ENCODE measurements around the gene PRMT1. TPM values are rescaled to one million over a fixed set of nuclear protein-coding genes. Genes with fewer than 3 reads are reported as not detected.
A peak's percentile ranks its signal among the peaks of the same experiment; 100 is the strongest.

Gene PRMT1
- total and polyA plus RNA-seq, 9 of the 15 experiments (the other 6 are each of a cell fraction or from before 2014, with no cell fraction given) = 13.3 to 464 (median 326) TPM

DNA sequence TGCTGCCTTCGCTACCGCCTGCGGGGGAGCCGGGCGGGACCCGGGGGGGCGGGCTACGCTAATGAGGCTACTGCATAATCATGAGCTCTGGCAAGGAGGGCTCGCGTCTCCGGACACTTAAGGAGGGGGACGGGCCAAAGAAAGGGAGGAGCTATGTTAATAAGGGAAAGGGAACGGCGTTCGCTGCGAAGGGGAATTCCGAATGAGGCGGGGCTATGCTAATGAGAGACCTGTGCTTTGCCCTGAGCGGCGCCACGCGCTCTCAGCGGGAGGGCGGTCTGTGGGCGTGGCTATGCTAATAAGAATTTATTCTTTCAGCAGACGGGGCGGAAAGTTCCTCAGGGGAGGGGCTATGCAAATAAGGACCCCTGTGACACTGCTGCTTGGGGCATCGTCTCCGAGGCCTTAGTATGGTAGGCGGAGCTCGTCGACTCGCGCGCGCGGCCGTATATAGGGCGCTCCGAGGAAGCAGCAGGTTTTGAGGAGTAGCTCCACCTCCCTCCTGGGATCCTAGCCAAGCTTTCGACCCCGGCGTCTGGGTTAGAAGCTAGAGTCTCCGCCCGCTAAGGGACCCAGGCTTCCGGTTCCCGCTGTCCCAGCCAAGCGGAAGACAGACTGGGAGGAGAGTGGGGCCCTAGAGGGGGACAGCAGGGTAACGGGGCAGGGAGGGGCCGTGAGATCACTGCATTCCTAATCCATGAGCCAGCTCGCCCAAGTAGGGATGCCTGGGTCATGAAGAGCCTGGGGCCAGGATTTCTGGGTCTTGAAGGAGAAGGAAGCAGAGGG lies 36.8 kb upstream of the PRMT1 start, which contains the start of gene RRAS (continued):
- TF ChIP-seq, protein P1, sequence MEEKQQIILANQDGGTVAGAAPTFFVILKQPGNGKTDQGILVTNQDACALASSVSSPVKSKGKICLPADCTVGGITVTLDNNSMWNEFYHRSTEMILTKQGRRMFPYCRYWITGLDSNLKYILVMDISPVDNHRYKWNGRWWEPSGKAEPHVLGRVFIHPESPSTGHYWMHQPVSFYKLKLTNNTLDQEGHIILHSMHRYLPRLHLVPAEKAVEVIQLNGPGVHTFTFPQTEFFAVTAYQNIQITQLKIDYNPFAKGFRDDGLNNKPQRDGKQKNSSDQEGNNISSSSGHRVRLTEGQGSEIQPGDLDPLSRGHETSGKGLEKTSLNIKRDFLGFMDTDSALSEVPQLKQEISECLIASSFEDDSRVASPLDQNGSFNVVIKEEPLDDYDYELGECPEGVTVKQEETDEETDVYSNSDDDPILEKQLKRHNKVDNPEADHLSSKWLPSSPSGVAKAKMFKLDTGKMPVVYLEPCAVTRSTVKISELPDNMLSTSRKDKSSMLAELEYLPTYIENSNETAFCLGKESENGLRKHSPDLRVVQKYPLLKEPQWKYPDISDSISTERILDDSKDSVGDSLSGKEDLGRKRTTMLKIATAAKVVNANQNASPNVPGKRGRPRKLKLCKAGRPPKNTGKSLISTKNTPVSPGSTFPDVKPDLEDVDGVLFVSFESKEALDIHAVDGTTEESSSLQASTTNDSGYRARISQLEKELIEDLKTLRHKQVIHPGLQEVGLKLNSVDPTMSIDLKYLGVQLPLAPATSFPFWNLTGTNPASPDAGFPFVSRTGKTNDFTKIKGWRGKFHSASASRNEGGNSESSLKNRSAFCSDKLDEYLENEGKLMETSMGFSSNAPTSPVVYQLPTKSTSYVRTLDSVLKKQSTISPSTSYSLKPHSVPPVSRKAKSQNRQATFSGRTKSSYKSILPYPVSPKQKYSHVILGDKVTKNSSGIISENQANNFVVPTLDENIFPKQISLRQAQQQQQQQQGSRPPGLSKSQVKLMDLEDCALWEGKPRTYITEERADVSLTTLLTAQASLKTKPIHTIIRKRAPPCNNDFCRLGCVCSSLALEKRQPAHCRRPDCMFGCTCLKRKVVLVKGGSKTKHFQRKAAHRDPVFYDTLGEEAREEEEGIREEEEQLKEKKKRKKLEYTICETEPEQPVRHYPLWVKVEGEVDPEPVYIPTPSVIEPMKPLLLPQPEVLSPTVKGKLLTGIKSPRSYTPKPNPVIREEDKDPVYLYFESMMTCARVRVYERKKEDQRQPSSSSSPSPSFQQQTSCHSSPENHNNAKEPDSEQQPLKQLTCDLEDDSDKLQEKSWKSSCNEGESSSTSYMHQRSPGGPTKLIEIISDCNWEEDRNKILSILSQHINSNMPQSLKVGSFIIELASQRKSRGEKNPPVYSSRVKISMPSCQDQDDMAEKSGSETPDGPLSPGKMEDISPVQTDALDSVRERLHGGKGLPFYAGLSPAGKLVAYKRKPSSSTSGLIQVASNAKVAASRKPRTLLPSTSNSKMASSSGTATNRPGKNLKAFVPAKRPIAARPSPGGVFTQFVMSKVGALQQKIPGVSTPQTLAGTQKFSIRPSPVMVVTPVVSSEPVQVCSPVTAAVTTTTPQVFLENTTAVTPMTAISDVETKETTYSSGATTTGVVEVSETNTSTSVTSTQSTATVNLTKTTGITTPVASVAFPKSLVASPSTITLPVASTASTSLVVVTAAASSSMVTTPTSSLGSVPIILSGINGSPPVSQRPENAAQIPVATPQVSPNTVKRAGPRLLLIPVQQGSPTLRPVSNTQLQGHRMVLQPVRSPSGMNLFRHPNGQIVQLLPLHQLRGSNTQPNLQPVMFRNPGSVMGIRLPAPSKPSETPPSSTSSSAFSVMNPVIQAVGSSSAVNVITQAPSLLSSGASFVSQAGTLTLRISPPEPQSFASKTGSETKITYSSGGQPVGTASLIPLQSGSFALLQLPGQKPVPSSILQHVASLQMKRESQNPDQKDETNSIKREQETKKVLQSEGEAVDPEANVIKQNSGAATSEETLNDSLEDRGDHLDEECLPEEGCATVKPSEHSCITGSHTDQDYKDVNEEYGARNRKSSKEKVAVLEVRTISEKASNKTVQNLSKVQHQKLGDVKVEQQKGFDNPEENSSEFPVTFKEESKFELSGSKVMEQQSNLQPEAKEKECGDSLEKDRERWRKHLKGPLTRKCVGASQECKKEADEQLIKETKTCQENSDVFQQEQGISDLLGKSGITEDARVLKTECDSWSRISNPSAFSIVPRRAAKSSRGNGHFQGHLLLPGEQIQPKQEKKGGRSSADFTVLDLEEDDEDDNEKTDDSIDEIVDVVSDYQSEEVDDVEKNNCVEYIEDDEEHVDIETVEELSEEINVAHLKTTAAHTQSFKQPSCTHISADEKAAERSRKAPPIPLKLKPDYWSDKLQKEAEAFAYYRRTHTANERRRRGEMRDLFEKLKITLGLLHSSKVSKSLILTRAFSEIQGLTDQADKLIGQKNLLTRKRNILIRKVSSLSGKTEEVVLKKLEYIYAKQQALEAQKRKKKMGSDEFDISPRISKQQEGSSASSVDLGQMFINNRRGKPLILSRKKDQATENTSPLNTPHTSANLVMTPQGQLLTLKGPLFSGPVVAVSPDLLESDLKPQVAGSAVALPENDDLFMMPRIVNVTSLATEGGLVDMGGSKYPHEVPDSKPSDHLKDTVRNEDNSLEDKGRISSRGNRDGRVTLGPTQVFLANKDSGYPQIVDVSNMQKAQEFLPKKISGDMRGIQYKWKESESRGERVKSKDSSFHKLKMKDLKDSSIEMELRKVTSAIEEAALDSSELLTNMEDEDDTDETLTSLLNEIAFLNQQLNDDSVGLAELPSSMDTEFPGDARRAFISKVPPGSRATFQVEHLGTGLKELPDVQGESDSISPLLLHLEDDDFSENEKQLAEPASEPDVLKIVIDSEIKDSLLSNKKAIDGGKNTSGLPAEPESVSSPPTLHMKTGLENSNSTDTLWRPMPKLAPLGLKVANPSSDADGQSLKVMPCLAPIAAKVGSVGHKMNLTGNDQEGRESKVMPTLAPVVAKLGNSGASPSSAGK (IDR thresholded peaks at IDR 0.05) = no peak
- TF ChIP-seq BMI1 (IDR thresholded peaks at IDR 0.05; ENCODE audit: low read length) (no peak), ELF4 (CRISPR knock-in tag; IDR thresholded peaks at IDR 0.05) (peak; percentile 75; the same call in 1 of the 2 replicates), NRF1 (conservative IDR thresholded peaks at IDR 0.05 in 1 of 2, IDR thresholded peaks at IDR 0.05 in 1 of 2) (peak; percentile 86 to 88)
- TF ChIP-seq, protein P2, sequence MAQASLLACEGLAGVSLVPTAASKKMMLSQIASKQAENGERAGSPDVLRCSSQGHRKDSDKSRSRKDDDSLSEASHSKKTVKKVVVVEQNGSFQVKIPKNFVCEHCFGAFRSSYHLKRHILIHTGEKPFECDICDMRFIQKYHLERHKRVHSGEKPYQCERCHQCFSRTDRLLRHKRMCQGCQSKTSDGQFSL (CRISPR knock-in tag; IDR thresholded peaks at IDR 0.05) = no peak
- TF ChIP-seq, protein P2 (tag; IDR thresholded peaks at IDR 0.05) = no peak
